Osteoblast (primary cell): ENCODE results near the gene SUN1. TPM values are rescaled to one million over a fixed set of nuclear protein-coding genes. Genes with fewer than 3 reads are reported as not detected.

ENCODE experiments used
- DNase-seq: peaks from one replicate; pipeline ENCODE4 v3.0.0; 2011; ENCODE audit warnings: low spot score, mixed read lengths; ENCODE audit not compliant: insufficient read length; ENCODE audit errors: missing footprints
- H2AFZ ChIP-seq: 2 replicates; pipeline ENCODE4 v1.6.0; 2011; ENCODE audit warnings: mild to moderate bottlenecking, low read length
- H3K27ac ChIP-seq: 2 replicates; pipeline ENCODE4 v1.5.1; 2011; ENCODE audit warnings: mild to moderate bottlenecking, low read depth, low read length, moderate library complexity
- H3K27me3 ChIP-seq: 2 replicates; pipeline ENCODE4 v1.6.0; 2012; ENCODE audit warnings: mild to moderate bottlenecking, control low read depth, inconsistent platforms, low read length, moderate library complexity; ENCODE audit not compliant: insufficient read depth
- H3K36me3 ChIP-seq: 2 replicates; pipeline ENCODE4 v1.5.1; 2011; ENCODE audit warnings: mild to moderate bottlenecking, low read length, control low read depth, moderate library complexity; ENCODE audit not compliant: insufficient read depth
- H3K4me1 ChIP-seq: 2 replicates; pipeline ENCODE4 v1.5.1; 2011; ENCODE audit warnings: mild to moderate bottlenecking, low read length, control low read depth, moderate library complexity; ENCODE audit not compliant: insufficient read depth
- H3K4me2 ChIP-seq: 2 replicates; pipeline ENCODE4 v1.6.0; 2011; ENCODE audit warnings: mild to moderate bottlenecking, low read length; ENCODE audit not compliant: insufficient read depth
- H3K4me3 ChIP-seq: fragments of 200-600 bp; sonication (generic); 3 replicates; pipeline ENCODE4 v1.5.1; 2012; ENCODE audit warnings: mild to moderate bottlenecking, low read length, inconsistent platforms; ENCODE audit not compliant: insufficient read depth
- H3K79me2 ChIP-seq: 2 replicates; pipeline ENCODE4 v1.6.0; 2012; ENCODE audit warnings: mild to moderate bottlenecking, low read length, control low read depth, inconsistent platforms; ENCODE audit not compliant: insufficient read depth
- H3K9me3 ChIP-seq: 2 replicates; pipeline ENCODE4 v1.5.1; 2011; ENCODE audit warnings: low read depth, low read length, control low read depth
- H4K20me1 ChIP-seq: 2 replicates; pipeline ENCODE4 v1.6.0; 2012; ENCODE audit warnings: mild to moderate bottlenecking, low read length, control low read depth; ENCODE audit not compliant: insufficient read depth
- CTCF ChIP-seq: IDR thresholded peaks from 2 replicates; pipeline ENCODE4 v1.5.1; 2011; ENCODE audit warnings: mild to moderate bottlenecking, low read depth, low read length, moderate library complexity; ENCODE audit errors: extremely low read depth
- total RNA-seq: library from RNA; depleted of rRNA; stranded (reverse); fragments of >200 nt; gene quantifications from 2 replicates; pipeline ENCODE4 v1.2.3, GENCODE V29; 2012

The SUN1 gene
- total RNA-seq, 1 donor, result 126 TPM

- no peaks in the 10 kb centered on the region for H3K9me3 ChIP-seq
- peak overlapping the region; percentile 33 for H3K4me3 ChIP-seq
- peaks cover 22% of the 10 kb centered on the region for H3K27me3 ChIP-seq
- no peaks in the 10 kb centered on the region for H4K20me1 ChIP-seq
- peak; percentile 97 for DNase-seq
- no peak overlapping the region for H3K27ac ChIP-seq
- H2AFZ ChIP-seq, result no peak overlapping the region
- no peak overlapping the region for H3K4me2 ChIP-seq
- no peak for TF ChIP-seq CTCF
- H3K4me1 ChIP-seq, result peaks cover 4% of the 10 kb centered on the region
- no peaks in the 10 kb centered on the region for H3K79me2 ChIP-seq
- no peaks in the 10 kb centered on the region for H3K36me3 ChIP-seq
Observed at GRCh38 chr7:909358-910329, 77.4 kb downstream of the SUN1 start.

GRCh38 chr7:910441-910861 lies 78.2 kb downstream of the SUN1 start:
- Histone ChIP-seq H3K27ac (no peak overlapping the region), H4K20me1 (no peaks in the 10 kb centered on the region), H3K79me2 (no peaks in the 10 kb centered on the region), H3K4me1 (no peaks in the 10 kb centered on the region), H3K36me3 (no peaks in the 10 kb centered on the region), H2AFZ (no peak overlapping the region), H3K27me3 (peaks cover 17% of the 10 kb centered on the region), H3K9me3 (no peaks in the 10 kb centered on the region), H3K4me2 (no peak overlapping the region), H3K4me3 (no peak overlapping the region)
- TF ChIP-seq CTCF, result no peak
- no peak for DNase-seq

GRCh38 chr7:910931-911431 lies 78.7 kb downstream of the SUN1 start:
- H3K4me2 ChIP-seq, result no peak overlapping the region
- H2AFZ ChIP-seq, result no peak overlapping the region
- no peaks in the 10 kb centered on the region for H3K79me2 ChIP-seq
- H3K27ac ChIP-seq, result no peak overlapping the region
- no peak for DNase-seq
- no peaks in the 10 kb centered on the region for H3K9me3 ChIP-seq
- no peak for TF ChIP-seq CTCF
- peaks cover 17% of the 10 kb centered on the region for H3K27me3 ChIP-seq
- H3K4me3 ChIP-seq, result no peak overlapping the region
- no peaks in the 10 kb centered on the region for H3K4me1 ChIP-seq
- no peaks in the 10 kb centered on the region for H3K36me3 ChIP-seq
- H4K20me1 ChIP-seq, result no peaks in the 10 kb centered on the region

- no peaks in the 10 kb centered on the region for H4K20me1 ChIP-seq
- H3K27me3 ChIP-seq, result peaks cover 19% of the 10 kb centered on the region
- H3K36me3 ChIP-seq, result no peaks in the 10 kb centered on the region
- DNase-seq, result no peak
- no peak overlapping the region for H3K4me3 ChIP-seq
- no peaks in the 10 kb centered on the region for H3K9me3 ChIP-seq
- no peaks in the 10 kb centered on the region for H3K79me2 ChIP-seq
- H3K27ac ChIP-seq, result no peak overlapping the region
- H2AFZ ChIP-seq, result no peak overlapping the region
- H3K4me2 ChIP-seq, result no peak overlapping the region
- H3K4me1 ChIP-seq, result no peaks in the 10 kb centered on the region
- TF ChIP-seq CTCF, result no peak
Observed at GRCh38 chr7:911791-912480, 79.7 kb downstream of the SUN1 start.
